ENCODE results near the gene SLC25A24.

- no peak for TF ChIP-seq CTCF (IDR thresholded peaks at IDR 0.05)
- TF ChIP-seq POLR2A (IDR thresholded peaks at IDR 0.05) = no peak
These were observed 6.8 kb downstream of the SLC25A24 start for GRCh38 chr1:108193333-108193732.

Measured in uterus (tissue), 2 donors.